GM23338 (cell line): Measurements from ENCODE around the gene DPF3. TPM values are rescaled to one million over a fixed set of nuclear protein-coding genes. Genes with fewer than 3 reads are reported as not detected.

Source experiments
- ATAC-seq: fragments of 200-7000 bp; cut with Tn5 transposase; 3 replicates; pipeline ENCODE4 v1.9.1; 2020
- DNase-seq: peaks from one replicate; pipeline ENCODE4 v3.0.0-alpha.2; 2015; ENCODE audit warnings: low spot score
- H2AFZ ChIP-seq: fragments of 200-600 bp; sonication (generic); 2 replicates; pipeline ENCODE4 v1.8.0; 2016; ENCODE audit warnings: antibody characterized with exemption, mild to moderate bottlenecking, moderate library complexity
- H3F3A ChIP-seq: fragments of 200-600 bp; sonication (generic); replicated peaks from 2 replicates; pipeline ENCODE4 v1.8.0; 2017; ENCODE audit warnings: antibody characterized with exemption, mixed run types, low read depth
- H3K27ac ChIP-seq: fragments of 200-600 bp; sonication (generic); 2 replicates; pipeline ENCODE4 v1.6.1; 2016; ENCODE audit warnings: low read depth
- H3K27me3 ChIP-seq: fragments of 200-600 bp; sonication (generic); 2 replicates; pipeline ENCODE4 v1.8.0; 2016; ENCODE audit warnings: mild to moderate bottlenecking, mixed run types, moderate library complexity; ENCODE audit not compliant: insufficient read depth
- H3K36me3 ChIP-seq: fragments of 200-600 bp; sonication (generic); 2 replicates; pipeline ENCODE4 v1.8.0; 2016; ENCODE audit warnings: mild to moderate bottlenecking; ENCODE audit not compliant: insufficient read depth
- H3K4me1 ChIP-seq: fragments of 200-600 bp; sonication (generic); 2 replicates; pipeline ENCODE4 v1.8.0; 2016; ENCODE audit warnings: mild to moderate bottlenecking, moderate library complexity; ENCODE audit not compliant: insufficient read depth
- H3K4me2 ChIP-seq: fragments of 200-600 bp; sonication (generic); 2 replicates; pipeline ENCODE4 v1.7.1; 2017; ENCODE audit warnings: mixed run types
- H3K4me3 ChIP-seq: fragments of 200-600 bp; sonication (generic); 2 replicates; pipeline ENCODE4 v1.6.1; 2016; ENCODE audit warnings: mixed run types
- H3K79me2 ChIP-seq: fragments of 200-600 bp; sonication (generic); replicated peaks from 2 replicates; pipeline ENCODE4 v1.8.0; 2017; ENCODE audit warnings: mild to moderate bottlenecking; ENCODE audit not compliant: insufficient read depth
- H3K9me2 ChIP-seq: fragments of 200-600 bp; sonication (generic); 2 replicates; pipeline ENCODE4 v1.8.0; 2017; ENCODE audit not compliant: insufficient read depth
- H4K20me1 ChIP-seq: fragments of 200-600 bp; sonication (generic); replicated peaks from 2 replicates; pipeline ENCODE4 v1.8.0; 2017; ENCODE audit warnings: mild to moderate bottlenecking; ENCODE audit not compliant: insufficient read depth
- H3K27ac Mint-ChIP-seq: 2 replicates; pipeline ENCODE4 v1.8.0; 2020; ENCODE audit warnings: inconsistent platforms, mild to moderate bottlenecking, moderate library complexity, mixed read lengths
- H3K27me3 Mint-ChIP-seq: 3 replicates; pipeline ENCODE4 v1.8.0; 2022; ENCODE audit warnings: low read depth, mild to moderate bottlenecking, moderate library complexity, mixed read lengths, inconsistent platforms; ENCODE audit not compliant: insufficient read depth, poor library complexity
- H3K36me3 Mint-ChIP-seq: 3 replicates; pipeline ENCODE4 v1.8.0; 2021; ENCODE audit warnings: low read depth, mild to moderate bottlenecking, inconsistent platforms, moderate library complexity, mixed read lengths
- H3K4me1 Mint-ChIP-seq: 3 replicates; pipeline ENCODE4 v1.8.0; 2020; ENCODE audit warnings: mild to moderate bottlenecking, inconsistent platforms, mixed read lengths
- H3K4me3 Mint-ChIP-seq: 3 replicates; pipeline ENCODE4 v1.8.0; 2021; ENCODE audit warnings: moderate library complexity, mild to moderate bottlenecking, inconsistent platforms, mixed read lengths
- H3K9me3 Mint-ChIP-seq: 3 replicates; pipeline ENCODE4 v1.8.0; 2020; ENCODE audit warnings: moderate library complexity, mild to moderate bottlenecking, inconsistent platforms, mixed read lengths
- CREB1 ChIP-seq: fragments of 250-450 bp; sonication (Bioruptor Pico); IDR thresholded peaks from 2 replicates; pipeline ENCODE4 v1.5.0; 2020; ENCODE audit warnings: low read depth, mild to moderate bottlenecking, moderate library complexity
- ETS1 ChIP-seq: IDR thresholded peaks from 2 replicates; pipeline ENCODE4 v1.6.1; 2016; ENCODE audit warnings: antibody characterized with exemption
- EZH2 ChIP-seq: fragments of 200-600 bp; sonication (generic); IDR thresholded peaks from one replicate; pipeline ENCODE4 v1.8.0; 2017; ENCODE audit warnings: antibody characterized with exemption, mild to moderate bottlenecking, low read depth; ENCODE audit not compliant: unreplicated experiment
- EZH2phosphoT487 ChIP-seq: fragments of 200-600 bp; sonication (generic); IDR thresholded peaks from one replicate; pipeline ENCODE4 v1.8.1; 2018; ENCODE audit warnings: antibody characterized with exemption; ENCODE audit not compliant: unreplicated experiment
- JUNB ChIP-seq: IDR thresholded peaks from one replicate; pipeline ENCODE4 v1.6.1; 2016; ENCODE audit warnings: antibody characterized with exemption; ENCODE audit not compliant: unreplicated experiment
- NANOG ChIP-seq: IDR thresholded peaks from 2 replicates; pipeline ENCODE4 v1.6.1; 2016; ENCODE audit warnings: antibody characterized with exemption, borderline replicate concordance
- REST ChIP-seq: IDR thresholded peaks from one replicate; pipeline ENCODE4 v1.6.1; 2018; ENCODE audit warnings: antibody characterized with exemption; ENCODE audit not compliant: unreplicated experiment
- ZNF114 ChIP-seq: fragments of 250-450 bp; sonication (Bioruptor Pico); IDR thresholded peaks from 2 replicates; pipeline ENCODE4 v1.5.0; 2020; ENCODE audit warnings: mild to moderate bottlenecking, moderate library complexity
- ZNF331 ChIP-seq: fragments of 250-450 bp; sonication (Bioruptor Pico); IDR thresholded peaks from 2 replicates; pipeline ENCODE4 v1.5.0; 2020; ENCODE audit warnings: low read depth, mild to moderate bottlenecking, moderate library complexity
- polyA plus RNA-seq: library from polyadenylated mRNA; unstranded; fragments of >200 nt; fragmentation: Nextera tagmentation; extraction: Ambion mirVana; gene quantifications from 2 replicates; pipeline ENCODE4 v1.2.1, GENCODE V29; 2016
- total RNA-seq: library from RNA; depleted of rRNA; stranded (reverse); fragments of >200 nt; shearing (Covaris generic); gene quantifications from 2 replicates; pipeline ENCODE4 v1.2.3, GENCODE V29; 2014

Gene DPF3
- total and polyA plus RNA-seq, 2 experiments from 2014 or later, result 0.18 to 1.0 TPM

GRCh38 chr14:72582582-72582981 is 311.3 kb downstream of the DPF3 start (continued):
- TF ChIP-seq CREB1 (CRISPR knock-in tag) (no peak), JUNB (no peak), EZH2 (no peak), NANOG (no peak), REST (no peak), ETS1 (no peak), ZNF114 (no peak), ZNF331 (CRISPR knock-in tag) (no peak)

- Histone ChIP-seq H3K9me2 (no peaks in the 10 kb centered on the region; the same call in 1 of the 2 replicates), H3K36me3 (no peaks in the 10 kb centered on the region), H3K27ac (no peak overlapping the region), H3K4me3 (no peak overlapping the region), H3F3A (no peaks in the 10 kb centered on the region), H3K4me1 (no peaks in the 10 kb centered on the region), H2AFZ (no peak overlapping the region), H3K27me3 (no peaks in the 10 kb centered on the region), H3K4me2 (no peak overlapping the region), H3K79me2 (no peaks in the 10 kb centered on the region), H4K20me1 (no peaks in the 10 kb centered on the region)
- Mint-ChIP-seq H3K36me3 (no peaks in the 10 kb centered on the region; the same call in 2 of the 3 replicates), H3K9me3 (no peaks in the 10 kb centered on the region), H3K27me3 (peaks cover 3% of the 10 kb centered on the region), H3K4me3 (no peak overlapping the region), H3K27ac (no peak overlapping the region), H3K4me1 (0 out of 3 replicates have a peak, but pooled peaks cover 4% of the 10 kb centered on the region)
- DNase-seq (no peak), ATAC-seq (no peak)
- TF ChIP-seq REST, result no peak
- no peak for TF ChIP-seq ETS1
- TF ChIP-seq EZH2phosphoT487, result no peak
- TF ChIP-seq NANOG, result no peak
Measured at GRCh38 chr14:72578514-72578913, 315.4 kb downstream of the DPF3 start.
